ENCODE results near the gene OR5D13.

DNA sequence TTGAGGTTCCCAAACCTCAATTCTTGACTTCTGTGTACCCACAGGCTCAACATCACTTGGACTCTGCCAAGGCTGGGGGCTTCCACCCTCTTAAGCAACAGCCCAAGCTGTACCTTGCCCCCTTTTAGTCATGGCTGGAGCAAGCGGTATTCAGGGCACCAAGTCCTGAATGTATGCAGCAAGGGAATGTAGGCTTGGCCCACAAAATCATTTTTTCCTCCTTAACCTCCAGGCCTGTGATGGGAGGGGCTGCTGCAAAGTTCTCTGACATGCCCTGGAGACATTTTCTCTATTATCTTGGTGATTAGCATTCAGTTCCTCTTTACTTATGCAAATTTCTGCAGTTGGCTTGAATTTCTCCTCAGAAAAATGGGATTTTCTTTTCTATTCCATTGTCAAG is 33.0 kb downstream of the OR5D13 start:
- no peak for TF ChIP-seq EZH2 (IDR thresholded peaks at IDR 0.05; ENCODE audit: borderline replicate concordance, low read depth, low read length, poor library complexity, severe bottlenecking)
- TF ChIP-seq, protein P1, sequence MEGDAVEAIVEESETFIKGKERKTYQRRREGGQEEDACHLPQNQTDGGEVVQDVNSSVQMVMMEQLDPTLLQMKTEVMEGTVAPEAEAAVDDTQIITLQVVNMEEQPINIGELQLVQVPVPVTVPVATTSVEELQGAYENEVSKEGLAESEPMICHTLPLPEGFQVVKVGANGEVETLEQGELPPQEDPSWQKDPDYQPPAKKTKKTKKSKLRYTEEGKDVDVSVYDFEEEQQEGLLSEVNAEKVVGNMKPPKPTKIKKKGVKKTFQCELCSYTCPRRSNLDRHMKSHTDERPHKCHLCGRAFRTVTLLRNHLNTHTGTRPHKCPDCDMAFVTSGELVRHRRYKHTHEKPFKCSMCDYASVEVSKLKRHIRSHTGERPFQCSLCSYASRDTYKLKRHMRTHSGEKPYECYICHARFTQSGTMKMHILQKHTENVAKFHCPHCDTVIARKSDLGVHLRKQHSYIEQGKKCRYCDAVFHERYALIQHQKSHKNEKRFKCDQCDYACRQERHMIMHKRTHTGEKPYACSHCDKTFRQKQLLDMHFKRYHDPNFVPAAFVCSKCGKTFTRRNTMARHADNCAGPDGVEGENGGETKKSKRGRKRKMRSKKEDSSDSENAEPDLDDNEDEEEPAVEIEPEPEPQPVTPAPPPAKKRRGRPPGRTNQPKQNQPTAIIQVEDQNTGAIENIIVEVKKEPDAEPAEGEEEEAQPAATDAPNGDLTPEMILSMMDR (conservative IDR thresholded peaks at IDR 0.05; ENCODE audit: low read depth, low read length), result no peak
